AML-193 (cell line): Measurements from ENCODE around the gene ERBB4.

Source experiments
- DNase-seq, 2 experiments: peaks; one replicate each; lab custom pipeline; 2025; lab: John Stamatoyannopoulos, UW

ERBB4 gene

GRCh38 chr2:212364112-212364985 is 174.3 kb downstream of the ERBB4 start:
- DNase-seq, result no peak

- DNase-seq, result no peak
Observed at GRCh38 chr2:212361174-212361756, 177.3 kb downstream of the ERBB4 start.

DNA sequence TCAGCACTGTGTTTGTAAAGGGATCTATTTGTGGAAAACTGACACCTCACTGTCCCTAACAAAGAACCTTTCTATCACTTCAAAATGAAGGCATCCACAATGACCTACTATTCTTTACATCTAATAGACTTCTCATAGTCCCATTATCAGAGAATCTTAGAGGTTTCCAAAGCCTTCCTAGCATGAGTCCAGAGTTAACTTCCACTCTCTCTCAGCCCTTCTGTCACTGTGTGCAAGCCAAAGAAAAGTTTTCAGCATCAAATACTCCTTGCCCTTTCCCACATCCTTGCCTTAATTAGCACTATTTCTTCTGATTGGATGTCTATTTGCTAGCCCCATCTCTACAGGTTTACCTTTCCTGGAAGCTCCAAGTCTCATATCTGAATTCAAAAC is 178.5 kb downstream of the ERBB4 start:
- DNase-seq, result no peak

DNA sequence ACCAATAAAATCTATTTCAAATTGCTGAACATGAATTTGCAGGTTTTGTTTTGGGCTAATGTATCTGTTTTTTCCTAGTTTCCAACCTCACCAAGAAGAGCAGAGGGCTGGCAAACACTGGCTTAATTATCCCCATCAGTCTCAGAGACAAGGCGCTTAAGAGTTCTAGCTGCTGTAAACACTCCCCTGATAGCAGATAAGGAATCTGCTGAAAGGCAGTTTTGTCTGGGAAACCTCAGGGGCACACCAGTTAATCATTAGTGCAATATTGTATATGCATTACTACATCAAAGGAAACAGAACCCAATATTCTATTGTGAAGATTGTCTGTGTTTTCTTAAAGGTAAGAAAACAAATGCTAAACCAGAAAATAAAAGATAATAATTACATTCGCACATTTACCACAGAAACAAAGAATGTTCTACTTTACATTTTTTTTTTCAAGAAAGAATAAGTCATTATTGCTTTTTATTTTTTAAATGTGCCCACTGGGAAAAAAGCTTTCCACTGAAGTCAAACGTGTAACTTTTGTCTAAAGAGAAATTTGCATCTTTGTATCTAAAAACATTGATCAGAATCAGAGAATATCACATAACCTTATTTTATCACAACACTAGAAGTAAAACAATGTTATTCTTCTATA is 179.1 kb downstream of the ERBB4 start:
- no peak for DNase-seq

DNA sequence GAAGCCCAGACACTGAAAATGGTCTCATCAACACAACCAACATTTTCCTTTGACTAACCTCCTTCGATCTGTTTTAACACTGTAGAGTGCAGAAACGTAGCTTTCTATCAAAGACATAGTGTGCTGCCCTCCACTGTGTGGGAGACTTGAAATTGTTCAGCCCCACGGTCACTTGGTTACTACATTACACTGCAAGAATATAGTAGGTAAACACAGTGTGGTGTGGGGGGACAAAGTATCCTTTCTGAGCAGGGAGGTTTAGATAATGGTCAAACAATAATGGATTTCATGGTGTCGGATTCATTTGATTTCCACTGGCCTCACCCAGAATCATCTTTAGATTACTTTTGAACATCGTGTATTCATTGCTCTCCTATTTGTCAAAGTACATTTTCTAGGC is 181.0 kb downstream of the ERBB4 start:
- DNase-seq, result no peak

DNA sequence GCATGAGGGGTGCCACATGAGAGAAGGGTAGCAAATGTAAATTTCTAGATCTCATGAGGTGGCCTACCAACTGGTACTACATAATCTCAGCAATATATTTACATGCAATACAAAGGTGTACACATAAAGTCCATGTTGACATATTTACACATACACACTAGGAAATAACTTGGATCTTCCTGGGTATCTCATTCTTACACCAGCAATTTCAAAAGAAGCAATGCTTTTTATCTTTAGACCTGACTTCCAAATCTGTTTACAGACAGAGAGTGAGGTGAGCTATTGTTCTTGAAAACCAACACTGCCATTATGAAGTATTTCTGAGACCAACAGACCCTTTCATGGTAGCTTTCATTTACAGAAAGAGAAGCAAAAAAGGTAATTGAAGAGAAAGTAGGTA is 184.2 kb downstream of the ERBB4 start:
- no peak for DNase-seq

DNA sequence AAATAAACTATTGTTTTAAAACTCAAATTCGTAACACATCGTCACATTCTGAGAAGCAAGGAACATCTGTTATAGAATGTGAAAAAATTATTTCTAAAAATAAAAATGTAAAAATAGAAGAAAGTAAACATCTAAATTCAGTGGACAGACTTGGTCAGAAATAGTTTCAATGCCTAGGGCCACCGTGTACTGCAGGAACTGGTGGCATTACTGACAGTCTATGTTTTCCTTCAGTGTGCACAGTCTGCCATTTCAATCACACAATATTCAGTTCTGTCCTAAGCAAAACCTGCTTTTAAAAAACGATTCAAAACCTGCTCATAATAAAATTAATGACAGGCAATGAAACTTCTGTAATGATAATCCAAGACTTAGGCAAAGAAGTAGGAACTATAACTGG is 190.1 kb downstream of the ERBB4 start:
- DNase-seq, result no peak

GRCh38 chr2:212346865-212347264 is 191.7 kb downstream of the ERBB4 start:
- DNase-seq, result no peak

DNA sequence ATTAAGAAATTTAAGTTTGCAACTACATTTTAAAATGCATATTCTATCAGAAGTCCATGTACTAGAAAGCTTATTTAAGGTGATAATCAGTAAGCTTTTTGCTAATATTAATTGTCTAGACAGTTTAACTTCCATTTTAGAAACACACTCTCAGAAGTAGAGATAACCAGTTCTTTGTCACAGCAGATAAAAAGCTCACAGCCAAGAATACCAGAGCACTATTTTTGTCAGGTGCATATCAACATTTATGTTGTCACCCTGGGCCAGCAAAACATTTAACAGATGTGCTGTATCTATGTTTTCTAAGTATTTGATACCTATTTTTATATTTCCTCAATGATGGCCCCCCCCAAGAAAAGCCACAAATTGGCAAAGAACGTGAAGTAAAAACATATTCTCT is 192.6 kb downstream of the ERBB4 start:
- no peak for DNase-seq

- DNase-seq, result no peak
Observed at GRCh38 chr2:212344131-212344530, 194.5 kb downstream of the ERBB4 start.

- DNase-seq, result no peak
Observed at GRCh38 chr2:212343167-212343566, 195.4 kb downstream of the ERBB4 start.

- DNase-seq, result no peak
Observed at GRCh38 chr2:212337486-212338343, 200.9 kb downstream of the ERBB4 start.

- DNase-seq, result no peak
Observed at GRCh38 chr2:212337036-212337435, 201.6 kb downstream of the ERBB4 start.

DNA sequence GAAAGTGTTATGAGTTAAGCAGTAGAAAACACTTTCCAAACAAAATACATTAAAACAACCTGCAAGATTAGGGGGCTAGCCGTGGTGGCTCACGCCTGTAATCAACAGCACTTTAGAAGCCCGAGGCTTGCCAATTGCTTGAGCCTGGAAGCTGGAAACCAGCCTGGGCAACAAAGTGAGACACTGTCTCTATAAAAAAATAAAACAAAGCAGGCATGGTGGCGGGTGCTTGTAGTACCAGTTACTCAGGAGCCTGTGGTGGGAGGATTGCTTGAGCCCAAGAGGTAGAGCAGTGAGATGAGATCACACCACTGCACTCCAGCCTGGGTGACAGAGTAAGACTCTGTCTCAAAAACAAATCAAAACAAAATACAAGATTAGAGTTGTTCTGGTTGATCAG is 208.3 kb downstream of the ERBB4 start:
- DNase-seq, result no peak

- no peak for DNase-seq
Observed at GRCh38 chr2:212328712-212329496, 209.7 kb downstream of the ERBB4 start.

DNA sequence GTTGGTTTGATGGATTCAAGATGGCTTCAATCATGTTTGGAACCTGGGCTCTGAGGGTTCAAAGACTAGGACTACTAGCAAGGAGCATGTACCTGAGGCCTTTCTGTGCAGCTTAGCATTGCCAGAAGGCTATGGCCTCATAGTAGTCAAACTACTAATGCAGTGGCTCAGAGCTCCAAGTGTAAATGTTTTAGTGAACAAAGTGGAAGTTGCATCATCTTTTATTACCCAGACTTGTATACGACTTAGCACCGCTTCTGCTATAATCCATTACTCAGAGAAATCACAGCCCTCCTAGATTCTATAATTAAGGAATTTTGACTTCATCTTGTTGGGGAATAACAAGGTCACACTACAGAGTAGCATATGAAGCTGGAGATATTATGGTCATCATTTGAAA is 210.5 kb downstream of the ERBB4 start:
- DNase-seq, result no peak

DNA sequence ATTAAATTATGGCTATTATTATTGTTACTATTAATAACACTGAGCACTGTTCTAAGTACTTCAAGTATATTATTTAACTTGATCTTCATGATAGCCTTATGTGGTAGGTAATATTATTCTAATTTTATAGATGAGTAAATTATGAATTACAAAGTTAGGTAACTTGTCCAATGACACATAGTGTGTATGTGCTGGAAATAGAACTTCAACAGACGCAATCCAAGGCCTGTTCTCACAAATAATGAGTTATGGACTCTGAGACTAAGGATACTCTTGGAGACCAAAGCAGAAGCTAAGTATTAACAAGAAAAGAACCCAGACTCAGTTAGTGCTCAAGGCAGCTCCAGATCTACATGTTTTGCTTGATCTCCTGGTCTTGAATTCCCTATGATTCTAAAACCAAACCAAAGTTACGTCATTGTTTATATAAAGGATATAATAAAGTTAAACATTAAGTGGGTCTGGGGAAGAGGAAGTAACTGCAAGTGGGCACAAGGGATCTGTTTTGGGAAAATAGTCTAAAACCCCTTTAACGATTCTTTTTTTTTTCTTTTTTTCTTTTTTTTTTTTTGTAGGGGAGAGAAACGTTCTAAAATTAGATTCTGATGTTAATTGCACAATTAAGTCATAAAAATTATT is 211.3 kb downstream of the ERBB4 start:
- DNase-seq, result no peak

DNA sequence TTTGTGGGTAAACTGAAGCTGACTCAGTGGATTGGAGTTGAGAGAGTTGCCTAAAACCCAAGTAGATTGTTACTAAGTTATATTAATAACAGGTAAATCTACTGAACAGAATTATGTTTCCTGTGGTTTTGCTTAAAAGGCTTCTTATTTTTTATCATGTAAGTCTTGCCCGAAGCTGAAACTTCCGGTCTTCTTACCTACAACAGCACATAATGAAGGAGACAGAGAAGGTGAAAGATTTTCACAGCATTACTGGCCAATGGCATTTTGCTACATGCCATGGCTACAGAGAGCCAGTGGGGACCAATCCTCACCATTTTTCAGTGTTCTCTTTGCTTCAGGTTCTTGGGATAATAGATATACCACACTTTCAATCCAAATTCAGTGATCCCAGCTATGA is 220.0 kb downstream of the ERBB4 start:
- DNase-seq, result no peak

- DNase-seq, result no peak
Observed at GRCh38 chr2:212314680-212315079, 223.9 kb downstream of the ERBB4 start.

- DNase-seq, result no peak
Observed at GRCh38 chr2:212311807-212312404, 226.7 kb downstream of the ERBB4 start.

GRCh38 chr2:212299943-212300342 is 238.7 kb downstream of the ERBB4 start:
- no peak for DNase-seq
